AML-193 (cell line): ENCODE measurements around the gene CLEC9A.
"Not testable (repeated sequence)": the region's sequence is repeated elsewhere in the genome, so short reads cannot be mapped to it uniquely, and the experiment has no call there.

Experiments used
- DNase-seq, 2 experiments: peaks; one replicate each; lab custom pipeline; 2025; lab: John Stamatoyannopoulos, UW

CLEC9A gene

DNA sequence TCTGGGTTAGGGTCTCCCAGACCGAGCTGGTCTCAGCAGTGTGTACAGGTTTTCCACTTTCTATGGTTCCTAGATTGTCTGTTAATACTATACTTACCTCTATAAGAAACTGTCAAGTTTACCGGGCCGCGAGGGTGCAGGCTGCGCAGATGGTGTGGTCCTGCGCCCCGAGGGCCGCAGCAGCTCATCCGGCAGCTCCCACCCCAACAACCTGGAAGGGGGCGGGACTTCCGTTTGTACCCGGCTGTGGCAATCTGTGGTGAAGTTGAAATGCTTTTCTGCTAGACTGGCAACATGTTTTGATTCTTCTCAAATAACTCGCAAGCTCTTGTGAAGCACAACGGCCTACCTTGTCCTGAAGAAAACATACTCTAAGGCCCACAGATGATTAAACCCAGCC, at the start of gene CLEC9A:
Gene CLEC9A, plus strand, starts transcription at position 237 of the 400 bp plus-strand sequence. CDS start 22,006 bp downstream, outside the sequence.
- no peak for DNase-seq

DNA sequence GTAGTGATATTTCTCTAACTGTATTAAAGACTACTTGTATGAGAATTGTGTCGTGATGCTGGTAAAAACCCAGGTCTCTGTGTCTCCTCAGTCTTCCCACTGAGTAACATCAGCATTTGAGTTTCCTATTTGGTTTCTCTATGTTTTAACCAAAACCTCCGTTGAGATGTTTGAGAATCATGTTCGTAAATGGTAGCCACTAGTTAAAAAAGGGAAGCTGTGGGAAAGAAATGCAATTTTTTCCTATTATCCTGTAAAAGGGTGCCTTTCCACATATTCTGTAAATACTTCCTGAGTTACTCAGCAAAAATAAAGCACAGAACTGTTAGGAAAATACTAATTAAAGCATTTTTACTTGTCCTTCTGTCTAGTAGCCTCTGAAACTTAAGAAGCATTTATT, 38.6 kb upstream of the CLEC9A start:
- DNase-seq, result peak; percentile 26 to 43

DNA sequence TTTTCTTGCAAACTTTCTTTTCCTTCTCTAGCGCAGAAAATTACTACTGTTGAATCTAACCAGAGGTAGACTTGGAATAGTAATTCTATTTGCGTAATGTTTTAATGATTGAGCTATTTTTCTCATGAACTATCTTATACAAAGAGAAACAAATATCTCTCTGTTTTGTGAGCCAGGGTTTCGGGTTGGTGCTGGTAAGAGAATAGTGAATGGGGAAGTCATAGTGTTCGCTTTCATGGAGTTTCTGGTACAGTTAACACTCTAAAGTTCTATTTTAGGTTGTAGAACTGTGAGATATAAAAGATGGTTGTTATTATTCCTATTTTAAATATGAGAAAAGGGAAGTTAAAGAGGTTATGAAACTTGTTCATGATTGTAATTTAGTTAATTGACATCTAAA, 38.2 kb upstream of the CLEC9A start:
- DNase-seq, result peak; percentile 27 to 42

DNA sequence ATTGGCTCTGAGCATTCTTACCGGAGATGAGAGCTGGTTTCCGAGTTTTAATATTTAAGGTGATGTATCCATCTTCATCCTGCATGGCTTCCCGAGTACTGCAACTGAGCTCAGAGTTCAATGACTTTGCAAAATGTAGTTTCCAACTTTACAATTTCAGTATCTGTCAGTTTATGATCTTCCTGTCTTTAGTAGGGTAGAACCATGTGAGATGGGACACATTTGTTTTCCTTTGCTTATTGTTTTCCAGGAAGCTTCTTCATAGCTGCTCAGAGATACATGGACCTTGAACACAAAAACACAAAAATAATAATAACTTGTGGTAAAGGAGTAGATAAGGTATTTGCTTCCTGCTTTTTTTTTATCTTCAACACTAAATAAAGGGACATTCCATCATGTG, 31.5 kb upstream of the CLEC9A start, which contains the start of gene CLEC1B:
Gene CLEC1B, minus strand, starts transcription at position 106 of the 400 bp plus-strand sequence. Its CDS starts 21 bp downstream, at position 85.
- no peak for DNase-seq

DNA sequence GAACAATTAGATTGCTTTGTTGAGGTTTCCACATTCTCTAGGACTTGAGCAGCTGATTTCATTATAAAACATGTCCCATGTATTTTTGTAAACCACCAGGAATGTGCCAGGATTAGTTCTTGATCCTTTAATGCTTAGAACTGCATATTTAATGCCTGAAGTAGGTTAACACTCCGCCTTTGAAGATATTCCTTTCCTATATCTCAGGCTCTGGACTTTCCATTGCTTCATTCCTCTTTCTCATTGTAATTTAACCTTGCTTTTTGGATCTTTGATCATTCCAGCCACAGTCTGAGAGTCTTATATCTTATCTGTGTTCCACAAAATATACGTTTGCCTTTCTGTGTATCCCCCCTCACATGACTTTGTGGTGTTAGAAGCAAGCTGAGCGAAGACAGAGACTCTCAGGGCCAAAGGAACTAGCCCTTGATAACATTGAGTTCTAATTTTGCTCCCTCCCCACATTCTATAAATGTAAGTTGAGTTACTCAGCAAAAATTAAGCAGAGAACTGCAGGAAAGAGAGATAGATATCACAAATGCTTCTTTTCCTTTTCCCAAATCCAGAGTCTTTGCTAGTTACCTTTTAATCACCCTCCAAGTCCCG, 29.2 kb upstream of the CLEC9A start:
- no peak for DNase-seq

DNA sequence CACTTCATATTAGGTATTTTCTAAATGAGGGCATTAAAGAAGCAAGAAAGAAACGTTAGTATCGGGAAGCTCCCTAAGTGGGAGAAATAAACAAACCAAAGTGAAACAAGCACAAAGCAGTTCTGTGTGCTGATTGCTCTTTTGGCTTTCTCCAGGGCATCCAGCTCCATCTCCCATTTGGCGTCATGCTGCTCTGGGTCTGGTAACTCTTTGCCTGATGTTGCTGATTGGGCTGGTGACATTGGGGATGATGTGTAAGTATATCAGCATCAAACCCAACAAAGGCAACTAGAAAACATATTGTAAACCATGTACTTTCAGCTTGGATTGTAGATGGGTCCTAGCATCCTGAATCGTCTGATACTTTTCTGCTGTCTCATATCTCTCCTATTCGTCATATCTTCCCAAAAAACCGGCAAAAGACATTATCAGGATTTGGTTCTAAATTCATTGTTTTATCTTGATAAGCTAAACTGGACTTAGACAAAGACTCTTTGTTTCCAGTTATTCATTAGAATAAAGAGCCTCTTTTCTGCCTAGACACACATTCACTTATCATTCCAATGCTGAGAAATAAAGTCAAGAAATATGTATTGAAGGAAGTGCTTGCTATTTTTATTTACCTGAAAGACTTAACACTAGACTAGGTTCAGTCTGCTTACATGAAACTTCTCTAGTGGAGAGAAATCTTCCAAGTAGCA, 17.7 kb upstream of the CLEC9A start:
- no peak for DNase-seq

DNA sequence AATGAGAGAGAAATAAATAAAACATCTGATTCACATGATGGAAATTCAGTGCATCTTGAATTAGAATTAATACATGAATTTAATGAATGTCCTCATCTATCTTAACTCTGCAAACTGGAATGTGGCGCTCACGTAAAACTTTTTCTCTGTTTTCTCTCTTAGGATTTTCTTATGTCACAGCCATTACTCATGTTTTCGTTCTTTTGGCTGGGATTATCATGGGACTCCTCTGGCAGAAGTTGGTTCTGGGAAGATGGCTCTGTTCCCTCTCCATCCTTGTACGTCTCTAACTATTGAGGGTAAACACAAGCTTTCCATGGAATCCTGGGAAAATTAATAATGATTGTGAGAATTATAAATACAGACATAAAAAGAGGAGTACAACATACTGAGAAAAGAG, 15.0 kb upstream of the CLEC9A start:
- no peak for DNase-seq

DNA sequence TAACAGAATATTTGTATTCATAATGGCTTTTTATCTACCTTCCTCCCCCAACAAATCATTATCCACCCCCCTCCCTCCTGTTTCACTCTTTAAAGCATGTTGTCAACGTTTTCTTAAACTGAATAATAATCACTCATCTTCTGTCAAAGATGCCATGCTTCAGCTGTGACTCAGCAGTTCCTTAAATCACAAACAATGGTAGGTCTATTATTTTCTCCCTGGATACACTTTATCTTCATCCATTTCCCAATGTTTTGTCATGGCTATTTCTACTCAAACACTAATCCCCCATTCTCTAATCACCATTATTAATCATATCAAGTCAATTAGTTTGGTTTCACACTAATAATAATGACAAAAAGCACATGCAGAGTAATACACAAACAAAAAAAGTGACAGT, 13.6 kb upstream of the CLEC9A start:
- no peak for DNase-seq

DNA sequence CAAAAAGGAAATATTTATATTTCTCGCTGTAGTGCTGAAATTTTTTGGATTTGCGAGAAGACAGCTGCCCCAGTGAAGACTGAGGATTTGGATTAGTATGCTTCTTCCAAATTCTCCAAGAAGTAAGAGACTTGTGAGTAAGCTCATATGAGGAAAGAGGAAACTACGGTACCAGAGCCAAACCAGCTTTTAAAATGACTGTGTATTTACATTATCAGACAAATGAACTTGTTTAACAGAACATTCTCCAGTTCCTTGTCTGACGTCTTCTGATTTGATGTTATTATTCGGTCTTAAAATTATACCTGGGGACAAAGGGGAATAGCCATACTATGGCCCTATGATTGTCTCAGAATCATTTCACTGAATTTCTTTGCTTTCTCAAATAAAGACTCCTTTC, 12.1 kb upstream of the CLEC9A start:
- DNase-seq, result peak; percentile 18 to 35

DNA sequence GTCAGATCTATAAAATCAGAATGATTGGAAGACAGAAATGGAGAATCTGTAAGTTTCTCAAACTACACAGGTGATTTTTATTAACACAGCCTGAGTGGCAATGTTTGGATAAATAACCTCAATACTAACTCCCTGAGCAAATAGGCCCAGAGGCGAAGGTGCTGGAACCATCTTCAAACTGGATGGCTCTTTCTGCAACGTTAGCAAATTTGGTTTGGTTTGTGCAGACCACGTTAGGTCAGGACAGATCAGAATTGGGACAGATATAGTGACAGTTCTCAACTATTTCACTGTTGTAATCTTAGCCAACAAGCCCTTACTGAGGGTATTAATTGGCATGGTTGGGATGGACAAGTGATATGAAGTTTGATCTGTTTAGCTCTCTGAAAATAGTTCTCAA, 9.1 kb upstream of the CLEC9A start:
- no peak for DNase-seq

DNA sequence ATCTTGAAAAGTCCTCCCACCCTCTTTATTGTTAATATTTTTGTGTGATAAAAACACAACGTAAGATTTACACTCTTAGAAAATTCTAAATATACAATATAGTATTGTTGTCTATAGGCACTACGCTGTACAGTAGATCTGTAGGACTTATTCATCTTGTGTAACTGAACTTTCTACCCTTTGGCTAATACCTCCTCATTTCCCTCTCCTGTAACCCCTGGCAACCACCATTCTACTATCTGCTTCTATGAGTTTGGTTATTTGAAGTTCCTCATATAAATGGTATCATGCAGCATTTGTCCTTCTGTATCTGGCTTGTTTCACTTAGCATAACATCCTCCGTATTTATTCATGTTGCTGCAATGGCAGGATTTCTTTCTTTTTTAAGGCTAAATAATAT, 5.2 kb upstream of the CLEC9A start:
- peak; percentile 72 to 73 for DNase-seq

DNA sequence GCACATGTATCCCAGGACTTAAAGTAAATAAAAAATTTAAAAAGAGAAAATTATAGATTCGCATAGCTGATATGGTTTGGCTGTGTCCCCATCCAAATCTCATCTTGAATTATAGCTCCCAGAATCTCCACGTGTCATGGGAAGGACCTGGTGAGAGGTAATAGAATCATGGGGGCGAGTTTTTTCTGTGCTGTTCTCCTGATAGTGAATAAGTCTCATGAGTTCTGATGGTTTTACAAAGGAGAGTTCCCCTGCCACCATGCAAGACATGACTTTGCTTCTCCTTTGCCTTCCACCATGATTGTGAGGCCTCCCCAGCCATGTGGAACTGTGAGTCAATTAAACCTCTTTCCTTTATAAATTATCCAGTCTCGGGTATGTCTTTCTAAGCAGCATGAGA, 3.8 kb upstream of the CLEC9A start:
- DNase-seq, result not testable (repeated sequence)

DNA sequence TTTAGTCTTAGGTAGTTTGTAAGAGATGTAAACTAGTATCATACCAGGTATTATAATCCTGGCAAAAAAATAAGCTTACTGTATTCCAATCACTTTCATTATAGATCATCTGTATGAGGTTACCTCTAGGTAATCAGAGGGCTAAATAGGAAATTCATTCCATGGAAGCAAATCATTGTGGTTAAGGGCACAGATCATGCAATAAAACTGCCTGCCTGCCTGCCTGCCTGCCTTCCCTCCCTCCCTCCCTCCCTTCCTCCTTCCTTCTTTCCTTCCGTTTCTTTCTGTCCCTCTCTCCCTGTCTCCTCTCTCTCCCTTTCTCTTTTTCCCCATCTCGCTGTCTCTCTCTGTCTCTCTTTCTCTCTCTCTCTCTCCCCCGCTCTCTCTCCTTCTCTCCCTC, 3.2 kb upstream of the CLEC9A start:
- DNase-seq, result peak; percentile 66 to 69

DNA sequence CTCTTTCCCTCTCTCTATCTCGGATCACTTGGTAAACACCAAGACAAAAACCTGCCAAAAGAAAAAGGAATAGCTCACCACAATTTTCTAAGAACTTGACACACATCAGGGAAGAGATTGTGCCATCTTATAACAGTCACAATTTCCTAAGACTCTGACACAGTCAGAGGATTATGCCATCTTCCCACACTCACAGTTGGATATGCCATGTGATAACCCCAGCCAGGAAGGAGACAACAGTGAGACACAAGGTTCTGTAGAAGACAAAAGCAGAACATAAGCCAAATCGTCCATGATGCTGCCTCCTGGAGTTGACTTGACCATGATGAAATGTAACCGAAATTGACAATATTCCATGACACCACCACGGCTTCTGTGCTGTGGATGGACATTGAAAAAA, 2.8 kb upstream of the CLEC9A start:
- peak; percentile 98 to 99 for DNase-seq

DNA sequence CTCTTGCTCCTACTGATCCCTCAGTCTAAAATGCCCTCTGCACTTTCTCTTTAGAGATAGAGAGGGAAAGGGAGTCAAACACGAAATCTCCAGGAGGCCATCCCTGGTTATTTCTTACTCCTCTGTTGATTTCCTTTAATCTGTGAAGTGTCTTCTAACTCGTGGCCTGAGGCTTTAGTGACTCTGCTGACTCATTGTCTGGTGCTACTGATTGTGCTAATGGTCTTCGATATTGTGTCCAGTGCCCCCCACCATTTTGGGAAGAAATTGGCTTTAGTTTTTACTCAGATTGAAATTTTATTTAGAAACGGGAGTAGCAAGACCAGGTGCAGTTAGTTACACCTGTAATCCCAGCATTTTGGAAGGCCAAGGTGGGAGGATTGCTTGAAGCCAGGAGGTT, 839 bp downstream of the CLEC9A start:
- DNase-seq, result peak in 1 of 2 experiments; percentile 2

DNA sequence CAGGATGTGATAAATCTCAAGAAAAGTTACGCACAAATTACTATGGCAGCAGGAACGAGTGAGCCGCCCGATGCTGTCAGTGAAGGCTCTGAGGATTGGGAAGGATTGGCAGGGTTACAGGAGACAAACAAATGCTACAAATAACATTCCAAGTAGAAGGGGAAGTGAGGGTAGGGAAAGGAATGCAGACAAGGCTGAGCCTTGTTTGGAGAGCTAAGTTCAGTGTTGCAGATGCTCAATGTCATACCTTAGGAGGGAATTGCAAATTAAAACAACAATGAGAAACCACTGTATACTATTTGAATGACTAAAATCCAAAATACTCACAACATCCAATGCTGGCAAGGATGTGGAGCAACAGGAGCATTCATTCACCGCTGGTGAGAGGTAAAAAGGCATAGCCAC, 1.3 kb downstream of the CLEC9A start:
- peak in 1 of 2 experiments; percentile 7 for DNase-seq

DNA sequence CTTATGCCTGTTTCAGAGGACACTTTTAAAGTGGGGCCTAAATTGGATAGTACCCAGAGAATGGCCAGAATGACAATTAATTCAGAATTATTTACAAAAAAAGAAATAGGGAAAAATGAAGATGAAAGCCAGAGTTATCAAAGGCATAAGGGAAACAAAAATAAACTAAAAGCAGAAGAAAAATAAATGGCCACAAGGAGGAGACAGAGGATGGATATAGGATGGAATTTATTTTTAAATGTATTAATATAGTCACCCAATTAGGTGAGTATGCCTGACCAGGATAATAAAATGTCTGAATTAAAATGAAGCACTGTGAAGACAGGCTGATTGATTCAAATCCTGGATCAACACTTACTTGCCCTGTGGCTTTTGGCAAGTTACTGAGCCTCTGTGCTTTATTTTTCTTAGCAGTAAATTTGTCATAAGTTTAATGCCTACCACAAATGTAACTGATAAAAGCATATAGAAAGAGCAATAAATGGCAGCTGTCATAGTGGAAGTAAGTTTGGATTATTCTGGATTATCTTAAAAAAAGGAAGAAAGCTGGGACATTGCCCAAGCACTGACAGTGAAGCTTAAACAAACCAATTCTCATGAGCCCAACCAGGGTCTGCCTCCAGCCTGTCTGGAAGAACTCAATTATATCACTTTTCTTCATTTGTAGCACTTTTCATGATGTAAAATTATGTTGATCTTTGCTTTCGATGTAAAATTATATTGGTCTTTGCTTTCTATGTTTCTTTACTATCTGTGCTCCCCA, 3.5 kb downstream of the CLEC9A start:
- DNase-seq, result peak; percentile 63 to 71

DNA sequence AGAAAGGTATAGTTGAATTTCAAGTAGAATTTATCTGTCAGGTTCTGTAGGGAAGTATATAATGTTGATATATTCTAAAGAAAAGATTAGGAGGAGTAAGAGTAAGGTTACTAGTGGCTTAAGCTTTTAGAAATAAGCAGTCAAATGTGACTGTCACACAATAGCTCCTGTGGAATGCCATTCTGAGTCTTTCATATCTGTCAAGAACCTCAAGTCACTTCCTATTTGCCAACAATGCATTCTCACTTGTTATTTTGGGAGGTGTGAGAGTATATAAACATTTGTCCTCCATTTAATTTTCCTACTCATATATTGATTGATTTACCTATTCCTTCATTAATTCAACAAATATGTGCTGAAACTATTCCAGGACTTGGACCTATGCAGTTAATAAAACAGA, 11.7 kb downstream of the CLEC9A start:
- no peak for DNase-seq

DNA sequence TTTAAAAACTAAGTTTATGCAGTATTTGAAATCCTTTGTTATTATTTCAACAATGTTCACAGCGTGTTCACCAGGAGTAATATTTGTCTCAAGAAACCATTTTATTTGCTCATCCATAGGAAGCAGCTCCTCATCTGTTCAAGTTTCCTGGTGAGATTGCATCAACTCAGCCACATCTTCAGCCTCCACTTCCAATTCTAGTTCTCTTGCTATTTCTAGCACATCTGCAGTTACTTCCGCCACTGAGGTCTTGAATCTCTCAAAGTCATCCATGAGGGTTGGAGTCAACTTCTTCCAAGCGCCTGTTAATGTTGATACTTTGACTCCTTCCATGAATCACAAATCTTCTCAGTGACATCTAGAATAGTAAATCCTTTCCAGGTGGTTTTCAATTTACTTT, 18.0 kb downstream of the CLEC9A start:
- DNase-seq, result peak; percentile 7 to 16

DNA sequence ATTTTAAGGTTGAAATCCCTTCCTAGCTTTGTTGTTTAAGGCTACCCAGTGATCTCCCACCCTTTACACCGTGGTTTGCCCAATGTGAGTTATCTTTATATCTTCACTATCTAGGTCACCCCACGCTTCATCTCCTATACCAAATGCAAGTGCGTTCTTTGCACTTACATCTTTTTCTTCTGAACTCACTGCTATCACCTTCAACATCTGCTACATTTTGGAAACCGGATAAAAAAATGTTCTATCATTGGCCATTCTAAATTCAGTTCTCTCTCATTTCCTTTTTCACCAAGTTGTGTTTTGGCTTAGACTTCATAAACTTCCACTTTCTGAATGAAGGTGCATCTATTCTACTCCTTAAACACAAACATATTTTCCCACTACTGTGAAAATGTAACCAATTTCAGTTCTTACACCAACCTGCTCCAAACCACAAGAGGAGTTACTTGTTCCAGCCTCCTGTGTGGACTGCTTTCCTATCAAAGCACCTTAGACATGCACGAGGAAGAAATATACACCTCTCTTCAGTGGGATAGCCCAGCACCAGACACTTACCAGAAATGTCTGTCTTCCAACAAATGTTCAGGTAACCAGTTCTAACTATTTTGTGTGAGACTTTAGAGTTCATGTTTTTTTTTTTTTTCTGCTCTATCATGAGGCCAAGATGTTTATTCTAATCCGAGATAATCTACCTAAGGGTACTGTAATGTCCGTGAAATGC, 21.9 kb downstream of the CLEC9A start:
- DNase-seq, result no peak

DNA sequence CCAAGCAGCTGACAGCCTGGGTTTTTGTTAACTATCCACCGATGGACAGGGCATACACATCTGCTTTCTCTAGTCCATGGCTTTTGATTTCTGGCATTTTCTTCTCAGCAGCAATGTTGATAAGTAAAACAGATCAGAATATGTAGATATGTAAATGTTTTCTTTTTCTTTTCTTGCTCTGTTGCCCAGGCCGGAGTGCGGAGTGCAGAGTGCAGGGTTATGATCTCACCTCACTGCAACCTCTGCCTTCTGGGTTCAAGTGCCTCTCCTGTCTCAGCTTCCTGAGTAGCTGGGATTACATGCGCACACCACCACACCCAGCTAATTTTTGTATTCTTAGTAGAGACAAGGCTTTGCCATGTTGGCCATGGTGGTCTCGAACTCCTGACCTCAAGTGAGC, 27.9 kb downstream of the CLEC9A start:
- no peak for DNase-seq

DNA sequence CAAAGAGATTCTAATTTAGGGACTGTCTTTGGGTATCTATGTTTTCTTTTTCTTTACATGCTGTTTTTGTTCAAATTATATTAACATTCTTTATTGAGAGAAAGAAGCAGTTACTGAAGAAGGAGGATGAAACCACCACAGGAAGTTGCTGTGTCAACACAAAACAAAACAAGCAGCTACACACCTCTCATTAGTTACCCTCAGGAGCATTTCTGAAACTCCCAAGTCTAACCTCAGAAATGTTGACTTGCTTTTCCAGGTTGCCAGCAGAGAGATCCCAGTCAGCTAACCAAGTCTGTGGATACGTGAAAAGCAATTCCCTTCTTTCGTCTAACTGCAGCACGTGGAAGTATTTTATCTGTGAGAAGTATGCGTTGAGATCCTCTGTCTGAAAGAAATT, 34.8 kb downstream of the CLEC9A start:
- DNase-seq, result no peak
